Stimulated activated CD4-positive, alpha-beta T cell treated with anti-CD3 and anti-CD28 coated beads, Interleukin-4, amount 100 ng/mL, for 1 hour (primary cell): ENCODE data around the gene AP5S1.

ENCODE experiments used
- DNase-seq: peaks from one replicate; pipeline ENCODE4 v3.0.0-alpha.2; 2020

Gene AP5S1

GRCh38 chr20:3846740-3847428 lies 26.5 kb downstream of the AP5S1 start, which contains the start of gene MAVS:
TSS of gene MAVS (plus strand) at chr20:3846834. CDS start at chr20:3854625, 7,791 bp downstream.
- peak; percentile 89 for DNase-seq

GRCh38 chr20:3847429-3847940 lies 27.1 kb downstream of the AP5S1 start:
- DNase-seq, result no peak

GRCh38 chr20:3848565-3848964 lies 28.2 kb downstream of the AP5S1 start:
- DNase-seq, result no peak

- DNase-seq, result no peak
These were observed 34.1 kb downstream of the AP5S1 start for GRCh38 chr20:3854462-3854871.

GRCh38 chr20:3857405-3857804 lies 37.1 kb downstream of the AP5S1 start:
- no peak for DNase-seq

- no peak for DNase-seq
These were observed 38.3 kb downstream of the AP5S1 start for GRCh38 chr20:3858689-3859088.

GRCh38 chr20:3861191-3861590 lies 40.8 kb downstream of the AP5S1 start:
- DNase-seq, result no peak

GRCh38 chr20:3862333-3862732 lies 42.0 kb downstream of the AP5S1 start:
- no peak for DNase-seq

GRCh38 chr20:3863317-3863716 lies 43.0 kb downstream of the AP5S1 start:
- DNase-seq, result no peak

- DNase-seq, result no peak
These were observed 44.2 kb downstream of the AP5S1 start for GRCh38 chr20:3864518-3864917.

- DNase-seq, result no peak
These were observed 45.0 kb downstream of the AP5S1 start for GRCh38 chr20:3865152-3865886.

GRCh38 chr20:3865887-3866407 lies 45.6 kb downstream of the AP5S1 start:
- DNase-seq, result no peak

- DNase-seq, result no peak
These were observed 46.1 kb downstream of the AP5S1 start for GRCh38 chr20:3866464-3866863.

GRCh38 chr20:3867802-3868201 lies 47.5 kb downstream of the AP5S1 start:
- DNase-seq, result no peak

GRCh38 chr20:3869839-3870634 lies 49.7 kb downstream of the AP5S1 start:
- no peak for DNase-seq

GRCh38 chr20:3871550-3872265 lies 51.4 kb downstream of the AP5S1 start:
- DNase-seq, result no peak

- DNase-seq, result no peak
These were observed 53.2 kb downstream of the AP5S1 start for GRCh38 chr20:3873507-3873906.

- no peak for DNase-seq
These were observed 54.0 kb downstream of the AP5S1 start for GRCh38 chr20:3874194-3874844.

- no peak for DNase-seq
These were observed 55.1 kb downstream of the AP5S1 start for GRCh38 chr20:3875378-3875974.

- no peak for DNase-seq
These were observed 55.7 kb downstream of the AP5S1 start for GRCh38 chr20:3876000-3876399.

GRCh38 chr20:3876676-3877075 lies 56.3 kb downstream of the AP5S1 start:
- no peak for DNase-seq
